Endothelial cell of umbilical vein (primary cell): ENCODE measurements around the gene FOLR3. TPM values are rescaled to one million over a fixed set of nuclear protein-coding genes. Genes with fewer than 3 reads are reported as not detected.

Source experiments
- BruUV-seq: library from RNA; stranded (reverse); fragments of 400-500 nt; replicated peaks from 2 replicates; lab custom pipeline; 2021; lab: Mats Ljungman, UMichigan
- CTCF ChIA-PET: fragments of 300-600, 350-600 bp; sonication (Branson Sonifier 250); formaldehyde crosslinking; loops from one replicate; lab custom pipeline; 2021; ENCODE audit warnings: antibody characterized with exemption, inconsistent platforms; lab: Charles Lee
- POLR2A ChIA-PET: fragments of 300-600, 350-600 bp; sonication (Branson Sonifier 250); formaldehyde crosslinking; loops from one replicate; lab custom pipeline; 2021; ENCODE audit warnings: antibody characterized with exemption, inconsistent platforms; lab: Charles Lee
- DNase-seq: peaks from one replicate; pipeline ENCODE4 v3.0.0-alpha.2; 2011; ENCODE audit warnings: low read depth, low spot score
- FAIRE-seq: peaks from 2 replicates; lab custom pipeline; 2011; peaks lifted over from hg19 to GRCh38; lab: Jason Lieb, UNC
- H2AFZ ChIP-seq: 2 replicates; pipeline ENCODE4 v1.6.0; 2012; ENCODE audit warnings: low read depth, low read length, control low read depth, inconsistent platforms
- H3K27ac ChIP-seq: 2 replicates; pipeline ENCODE4 v1.5.1; 2011; ENCODE audit warnings: low read depth, mild to moderate bottlenecking, control low read depth, low read length, moderate library complexity; ENCODE audit not compliant: insufficient read depth
- H3K27me3 ChIP-seq, 2 experiments: 2 replicates each; pipeline versions ENCODE4 v1.6.0 to v1.6.1; 2011; ENCODE audit warnings: low read length in 2 of 2, mixed read lengths in 1 of 2; ENCODE audit not compliant: control insufficient read depth in 2 of 2, insufficient read depth in 2 of 2
- H3K36me3 ChIP-seq, 2 experiments: 2 replicates in 1 of 2; 3 replicates in 1 of 2; pipeline ENCODE4 v1.5.1; 2011; ENCODE audit warnings: low read length in 2 of 2, mild to moderate bottlenecking in 1 of 2, moderate library complexity in 1 of 2; ENCODE audit not compliant: control insufficient read depth in 2 of 2, insufficient read depth in 2 of 2; ENCODE audit errors: extremely low read depth in 1 of 2
- H3K4me1 ChIP-seq: 3 replicates; pipeline ENCODE4 v1.5.1; 2011; ENCODE audit warnings: mild to moderate bottlenecking, low read length; ENCODE audit not compliant: control insufficient read depth, insufficient read depth; ENCODE audit errors: extremely low read depth
- H3K4me2 ChIP-seq: 2 replicates; pipeline ENCODE4 v1.6.1; 2011; ENCODE audit warnings: low read length, control low read depth, mixed read lengths; ENCODE audit not compliant: insufficient read depth
- H3K4me3 ChIP-seq, 3 experiments: fragments of 200-600 bp in 1 of 3; sonication (generic), shearing (Covaris generic) in 1 of 3; replicated peaks in 1 of 3; 2 replicates each; pipeline ENCODE4 v1.5.1; 2011 to 2016; ENCODE audit warnings: control low read depth in 3 of 3, low read length in 3 of 3, mild to moderate bottlenecking in 2 of 3, inconsistent platforms in 1 of 3, low read depth in 1 of 3, moderate library complexity in 1 of 3; ENCODE audit not compliant: insufficient read depth in 1 of 3
- H3K79me2 ChIP-seq: 2 replicates; pipeline ENCODE4 v1.6.0; 2012; ENCODE audit warnings: low read length, inconsistent platforms; ENCODE audit not compliant: control insufficient read depth, insufficient read depth
- H3K9ac ChIP-seq: replicated peaks from 2 replicates; pipeline ENCODE3; 2011; ENCODE audit warnings: low read length, control low read depth; ENCODE audit not compliant: insufficient read depth; ENCODE audit errors: extremely low read depth
- H3K9me1 ChIP-seq: replicated peaks from 3 replicates; pipeline ENCODE4 v1.6.0; 2011; ENCODE audit warnings: mild to moderate bottlenecking, low read length; ENCODE audit not compliant: control insufficient read depth, insufficient read depth; ENCODE audit errors: extremely low read depth
- H3K9me3 ChIP-seq: replicated peaks from 2 replicates; pipeline ENCODE4 v1.5.1; 2012; ENCODE audit warnings: low read length, inconsistent platforms; ENCODE audit not compliant: control insufficient read depth, insufficient read depth
- H4K20me1 ChIP-seq: replicated peaks from 2 replicates; pipeline ENCODE3; 2011; ENCODE audit warnings: mild to moderate bottlenecking, low read length; ENCODE audit not compliant: control insufficient read depth, insufficient read depth; ENCODE audit errors: extremely low read depth
- EZH2 ChIP-seq: IDR thresholded peaks from 2 replicates; pipeline ENCODE4 v1.6.1; 2012; ENCODE audit warnings: borderline replicate concordance, low read depth, mild to moderate bottlenecking, moderate library complexity, low read length, inconsistent platforms; ENCODE audit not compliant: severe bottlenecking
- FOS ChIP-seq: IDR thresholded peaks from 2 replicates; pipeline ENCODE4 v1.6.1; 2011; ENCODE audit warnings: mild to moderate bottlenecking, low read length, moderate library complexity, borderline replicate concordance; ENCODE audit not compliant: insufficient read depth
- GATA2 ChIP-seq: IDR thresholded peaks from 2 replicates; pipeline ENCODE4 v1.7.0; 2011; ENCODE audit warnings: low read depth, mild to moderate bottlenecking, moderate library complexity, mixed read lengths, low read length; ENCODE audit not compliant: insufficient read length, insufficient read depth
- JUN ChIP-seq: IDR thresholded peaks from 2 replicates; pipeline ENCODE4 v1.6.1; 2011; ENCODE audit warnings: borderline replicate concordance, low read depth; ENCODE audit not compliant: insufficient read length, insufficient read depth
- MYC ChIP-seq: IDR thresholded peaks from one replicate; pipeline ENCODE4 v1.6.1; 2011; ENCODE audit warnings: mild to moderate bottlenecking, low read depth, low read length
- POLR2A ChIP-seq: IDR thresholded peaks from 2 replicates; pipeline ENCODE4 v1.6.1; 2012; ENCODE audit warnings: low read depth, mild to moderate bottlenecking, control low read depth, low read length
- POLR2AphosphoS5 ChIP-seq: IDR thresholded peaks from 2 replicates; pipeline ENCODE4 v1.6.1; 2012; ENCODE audit warnings: low read depth, mild to moderate bottlenecking, control low read depth, low read length, moderate library complexity; ENCODE audit not compliant: insufficient read depth
- dilution Hi-C: fragments of 300-500 bp; cut with MboI; formaldehyde crosslinking; loops from one replicate; pipeline ENCODE4 v1.15.0; 2019; ENCODE audit warnings: low sequenced_read_pairs; ENCODE audit not compliant: extremely low pct_ligation_motif_present
- intact Hi-C: fragments of 100-400 bp; cut with micrococcal nuclease; formaldehyde crosslinking; loops from one replicate; pipeline ENCODE4 v1.10.0; 2022
- polyA plus RNA-seq, 4 experiments: library from polyadenylated mRNA; depleted of rRNA in 3 of 4; stranded (reverse) in 3 of 4; unstranded in 1 of 4; fragments of >200 nt; gene quantifications; 2 replicates each; pipeline versions ENCODE4 v1.2.1 to v1.2.3, GENCODE V29; 2011 to 2012; ENCODE audit warnings: missing spikeins in 1 of 4
- total RNA-seq: library from RNA; stranded (reverse); gene quantifications from 2 replicates; pipeline ENCODE4 v1.2.3, GENCODE V29; 2021
- TF ChIP-seq, protein P1 (sequence below), 2 donors: IDR thresholded peaks; 1 replicate in 1 of 2; 2 replicates in 1 of 2; pipeline ENCODE4 v1.5.1; 2011; ENCODE audit warnings: low read length in 2 of 2, mild to moderate bottlenecking in 2 of 2, moderate library complexity in 2 of 2, control low read depth in 1 of 2, inconsistent platforms in 1 of 2, low read depth in 1 of 2; ENCODE audit not compliant: insufficient read depth in 1 of 2; ENCODE audit errors: extremely low read depth in 1 of 2
- TF ChIP-seq, protein P2 (sequence below): IDR thresholded peaks from 2 replicates; pipeline ENCODE4 v1.6.1; 2011; ENCODE audit not compliant: insufficient read depth, insufficient read length

FOLR3 gene
- total and polyA plus RNA-seq, 2 donors (not counting 3 experiments of a cell fraction or from before 2014, with no cell fraction given): not detected

DNA sequence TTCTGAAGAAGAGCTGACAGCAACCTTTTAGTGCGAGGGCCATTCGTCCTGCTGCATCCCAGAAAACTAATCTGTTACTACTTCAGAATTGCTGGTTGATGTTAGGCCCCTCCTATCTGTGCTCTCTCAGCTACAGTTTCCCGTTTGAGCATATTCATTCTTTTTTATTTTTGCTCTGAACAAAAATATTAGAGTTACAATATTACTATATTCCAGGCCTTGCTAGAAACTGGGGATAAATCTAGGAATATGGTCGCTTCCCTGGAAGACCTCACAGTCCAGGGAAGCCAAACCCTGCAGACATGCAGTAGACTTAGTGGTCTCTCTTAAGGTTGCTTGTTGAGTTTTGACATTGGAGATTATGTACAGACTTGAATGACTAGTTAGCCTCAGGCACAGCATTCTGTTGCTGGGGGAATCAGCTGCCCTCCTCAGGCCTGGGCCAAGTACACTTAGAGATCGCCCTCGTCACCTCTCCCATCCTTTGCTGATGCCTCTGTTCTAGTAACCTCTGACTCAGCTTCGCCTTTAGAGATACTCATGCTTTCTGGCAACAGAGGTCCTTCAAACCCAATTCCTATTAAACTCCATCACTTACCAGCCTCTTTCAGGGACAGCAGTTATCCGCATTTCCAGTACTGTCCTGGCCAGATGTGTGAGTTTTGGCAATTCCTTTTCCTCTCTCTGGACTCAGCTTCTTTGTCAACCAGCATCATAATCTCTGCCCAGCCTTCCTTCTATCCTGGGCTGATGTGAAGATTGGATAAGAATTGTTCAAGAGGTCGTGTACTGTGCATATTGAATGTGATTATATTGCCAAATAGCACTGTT lies 22.3 kb upstream of the FOLR3 start:
- TSS peak; percentile 96 for BruUV-seq
- no peak for DNase-seq
- no peaks in the 10 kb centered on the region for H3K79me2 ChIP-seq
- TF ChIP-seq POLR2AphosphoS5 (no peak), FOS (no peak), POLR2A (no peak), JUN (no peak), MYC (no peak), GATA2 (no peak), EZH2 (no peak)
- TF ChIP-seq, protein P1, sequence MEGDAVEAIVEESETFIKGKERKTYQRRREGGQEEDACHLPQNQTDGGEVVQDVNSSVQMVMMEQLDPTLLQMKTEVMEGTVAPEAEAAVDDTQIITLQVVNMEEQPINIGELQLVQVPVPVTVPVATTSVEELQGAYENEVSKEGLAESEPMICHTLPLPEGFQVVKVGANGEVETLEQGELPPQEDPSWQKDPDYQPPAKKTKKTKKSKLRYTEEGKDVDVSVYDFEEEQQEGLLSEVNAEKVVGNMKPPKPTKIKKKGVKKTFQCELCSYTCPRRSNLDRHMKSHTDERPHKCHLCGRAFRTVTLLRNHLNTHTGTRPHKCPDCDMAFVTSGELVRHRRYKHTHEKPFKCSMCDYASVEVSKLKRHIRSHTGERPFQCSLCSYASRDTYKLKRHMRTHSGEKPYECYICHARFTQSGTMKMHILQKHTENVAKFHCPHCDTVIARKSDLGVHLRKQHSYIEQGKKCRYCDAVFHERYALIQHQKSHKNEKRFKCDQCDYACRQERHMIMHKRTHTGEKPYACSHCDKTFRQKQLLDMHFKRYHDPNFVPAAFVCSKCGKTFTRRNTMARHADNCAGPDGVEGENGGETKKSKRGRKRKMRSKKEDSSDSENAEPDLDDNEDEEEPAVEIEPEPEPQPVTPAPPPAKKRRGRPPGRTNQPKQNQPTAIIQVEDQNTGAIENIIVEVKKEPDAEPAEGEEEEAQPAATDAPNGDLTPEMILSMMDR (IDR thresholded peaks at IDR 0.05; ENCODE audit: extremely low read depth in 1 of 2, insufficient read depth in 1 of 2, low read depth in 1 of 2, low read length in 2 of 2): no peak
- TF ChIP-seq, protein P2, sequence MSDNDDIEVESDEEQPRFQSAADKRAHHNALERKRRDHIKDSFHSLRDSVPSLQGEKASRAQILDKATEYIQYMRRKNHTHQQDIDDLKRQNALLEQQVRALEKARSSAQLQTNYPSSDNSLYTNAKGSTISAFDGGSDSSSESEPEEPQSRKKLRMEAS: no peak
- peak overlapping the region; percentile 90 for H3K27ac ChIP-seq
- no peaks in the 10 kb centered on the region for H3K36me3 ChIP-seq
- no peaks in the 10 kb centered on the region for H4K20me1 ChIP-seq
- dilution Hi-C loops: no loop called here
- peak overlapping the region in 2 of 3 experiments; percentile 27 to 53 for H3K4me3 ChIP-seq
- peak overlapping the region; percentile 71 for H2AFZ ChIP-seq
- intact Hi-C loops: loop anchor here (1.0 to 5.0 kb wide), 6 partner anchors 10 to 319 kb away; partner anchors contain the start of genes CLPB, LAMTOR1, LRRC51 and NUMA1
- H3K4me2 ChIP-seq: peak overlapping the region; percentile 61
- peaks cover 0 to 3% of the 10 kb centered on the region in 2 experiments for H3K27me3 ChIP-seq
- H3K9me1 ChIP-seq: no peaks in the 10 kb centered on the region
- H3K9me3 ChIP-seq: no peaks in the 10 kb centered on the region
- H3K9ac ChIP-seq: peak overlapping the region; percentile 95
- POLR2A ChIA-PET: interaction anchor here (0.8 to 1.2 kb wide), 6 partner anchors 13 to 185 kb away, joined by 3 to 5 read pairs (median 3); partner anchors contain the start of gene RNF121
- peaks cover 14% of the 10 kb centered on the region for H3K4me1 ChIP-seq
- CTCF ChIA-PET: interaction anchor here (0.6 to 3.8 kb wide), 5 partner anchors 12 to 318 kb away, joined by 3 to 19 read pairs (median 5); no protein-coding TSS in a partner anchor
- peak; percentile 44 for FAIRE-seq
